ENCODE measurements around the gene RFT1. TPM values are rescaled to one million over a fixed set of nuclear protein-coding genes. Genes with fewer than 3 reads are reported as not detected.

RFT1 gene
- polyA plus RNA-seq, 3 donors, result 8.2 to 34.9 (median 25.6) TPM

DNA sequence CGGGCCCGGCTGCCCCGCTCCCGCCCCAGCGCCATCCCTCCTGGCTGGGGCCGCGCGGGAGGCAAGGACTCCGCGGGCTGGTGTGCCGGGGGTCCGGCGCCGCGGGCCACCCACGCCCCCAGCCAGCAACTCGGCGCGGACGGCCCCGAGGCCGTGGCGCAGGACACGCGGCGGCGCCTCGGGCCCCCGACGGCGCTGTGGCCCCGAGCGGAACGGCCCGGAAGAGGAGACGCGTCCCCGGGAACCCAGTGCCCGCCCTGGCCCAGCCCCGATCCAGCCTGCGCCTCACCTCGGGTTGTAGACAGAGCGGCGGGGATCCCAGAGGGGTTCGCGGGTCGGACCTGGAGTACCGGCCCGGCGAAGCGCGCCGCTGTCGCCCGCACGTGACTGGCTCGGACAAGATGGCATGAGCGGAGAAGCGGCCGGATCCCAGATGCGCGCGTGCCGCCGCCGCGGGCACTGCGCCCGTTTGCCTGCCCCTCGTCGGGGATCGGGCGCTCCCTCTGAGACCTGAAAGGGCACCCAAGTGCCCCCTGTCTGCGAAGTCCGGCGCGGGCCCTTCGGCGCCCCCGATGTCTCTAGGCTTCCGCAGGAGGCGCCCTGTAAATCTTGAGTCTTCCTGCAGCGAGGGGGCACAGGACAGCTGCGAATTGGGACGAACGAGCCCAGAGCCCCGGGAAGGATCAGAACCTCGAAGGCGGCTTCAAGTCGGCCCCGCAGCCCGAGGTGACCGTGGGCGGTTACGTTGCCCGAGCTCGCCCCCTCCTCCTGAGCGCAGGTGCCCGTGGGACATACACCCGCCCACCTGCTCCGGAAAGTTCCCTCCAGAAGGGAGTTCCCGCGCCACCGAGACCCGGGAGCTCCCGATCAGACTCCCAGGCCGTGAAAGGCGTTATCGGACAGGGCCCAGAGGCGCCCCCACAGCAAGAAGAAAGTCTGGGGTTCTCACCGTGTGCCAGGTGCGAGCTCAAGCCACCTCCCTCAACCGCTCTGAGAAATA is 83.8 kb downstream of the RFT1 start:
- Mint-ChIP-seq H3K27me3 (ENCODE audit: low read depth in 3 of 3) (peaks cover 30 to 56% (median 51%) of the 10 kb centered on the region in 3 donors), H3K36me3 (peaks cover 2 to 6% of the 10 kb centered on the region in 2 donors), H3K4me3 (peak overlapping the region; percentile 83 to 90), H3K4me1 (peaks cover 15% of the 10 kb centered on the region), H3K9me3 (peaks cover 0 to 6% (median 2%) of the 10 kb centered on the region in 7 donors), H3K27ac (no peak overlapping the region)
- Histone ChIP-seq H3K4me1 (ENCODE audit: control insufficient read depth in 1 of 2, insufficient read depth in 2 of 2, low read length in 2 of 2) (peaks cover 12 to 23% of the 10 kb centered on the region in 2 donors), H4K20me1 (ENCODE audit: insufficient read depth, low read length) (no peaks in the 10 kb centered on the region), H3K27me3 (ENCODE audit: control insufficient read depth in 2 of 2, insufficient read depth in 2 of 2, low read length in 2 of 2) (peaks cover 12 to 41% of the 10 kb centered on the region in 2 donors), H3K27ac (ENCODE audit: low read depth in 1 of 2, low read length in 2 of 2) (no peak overlapping the region), H3K4me2 (replicated peaks; ENCODE audit: extremely low read depth, low read length, poor library complexity, severe bottlenecking) (peak overlapping the region; percentile 80), H3K36me3 (replicated peaks in 1 of 2; ENCODE audit: control insufficient read depth in 1 of 2, insufficient read depth in 2 of 2, low read length in 2 of 2) (no peaks in the 10 kb centered on the region), H3K4me3 (replicated peaks in 1 of 3; ENCODE audit: low read depth in 2 of 3, low read length in 3 of 3) (peak overlapping the region; percentile 31 to 91 (median 89)), H3K9me3 (replicated peaks in 1 of 2; ENCODE audit: control insufficient read depth in 1 of 2, insufficient read depth in 1 of 2, low read length in 2 of 2) (no peaks in the 10 kb centered on the region), H3K79me2 (ENCODE audit: insufficient read depth, low read length) (peaks cover 22% of the 10 kb centered on the region), H3K9ac (ENCODE audit: insufficient read depth, low read length, poor library complexity, severe bottlenecking) (peak overlapping the region; percentile 60), H2AFZ (ENCODE audit: insufficient read depth, low read depth, low read length, poor library complexity, severe bottlenecking) (peak overlapping the region; percentile 82)
- peak; percentile 38 to 48 (median 45) for DNase-seq
- intact Hi-C loops (cut with micrococcal nuclease), result no loop called here
- TF ChIP-seq, protein P1, sequence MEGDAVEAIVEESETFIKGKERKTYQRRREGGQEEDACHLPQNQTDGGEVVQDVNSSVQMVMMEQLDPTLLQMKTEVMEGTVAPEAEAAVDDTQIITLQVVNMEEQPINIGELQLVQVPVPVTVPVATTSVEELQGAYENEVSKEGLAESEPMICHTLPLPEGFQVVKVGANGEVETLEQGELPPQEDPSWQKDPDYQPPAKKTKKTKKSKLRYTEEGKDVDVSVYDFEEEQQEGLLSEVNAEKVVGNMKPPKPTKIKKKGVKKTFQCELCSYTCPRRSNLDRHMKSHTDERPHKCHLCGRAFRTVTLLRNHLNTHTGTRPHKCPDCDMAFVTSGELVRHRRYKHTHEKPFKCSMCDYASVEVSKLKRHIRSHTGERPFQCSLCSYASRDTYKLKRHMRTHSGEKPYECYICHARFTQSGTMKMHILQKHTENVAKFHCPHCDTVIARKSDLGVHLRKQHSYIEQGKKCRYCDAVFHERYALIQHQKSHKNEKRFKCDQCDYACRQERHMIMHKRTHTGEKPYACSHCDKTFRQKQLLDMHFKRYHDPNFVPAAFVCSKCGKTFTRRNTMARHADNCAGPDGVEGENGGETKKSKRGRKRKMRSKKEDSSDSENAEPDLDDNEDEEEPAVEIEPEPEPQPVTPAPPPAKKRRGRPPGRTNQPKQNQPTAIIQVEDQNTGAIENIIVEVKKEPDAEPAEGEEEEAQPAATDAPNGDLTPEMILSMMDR (IDR thresholded peaks at IDR 0.05), result peak; percentile 36
- WGBS (ENCODE audit: insufficient coverage), result 4% methylated on average over 112 of the region's 113 CpGs

DNA sequence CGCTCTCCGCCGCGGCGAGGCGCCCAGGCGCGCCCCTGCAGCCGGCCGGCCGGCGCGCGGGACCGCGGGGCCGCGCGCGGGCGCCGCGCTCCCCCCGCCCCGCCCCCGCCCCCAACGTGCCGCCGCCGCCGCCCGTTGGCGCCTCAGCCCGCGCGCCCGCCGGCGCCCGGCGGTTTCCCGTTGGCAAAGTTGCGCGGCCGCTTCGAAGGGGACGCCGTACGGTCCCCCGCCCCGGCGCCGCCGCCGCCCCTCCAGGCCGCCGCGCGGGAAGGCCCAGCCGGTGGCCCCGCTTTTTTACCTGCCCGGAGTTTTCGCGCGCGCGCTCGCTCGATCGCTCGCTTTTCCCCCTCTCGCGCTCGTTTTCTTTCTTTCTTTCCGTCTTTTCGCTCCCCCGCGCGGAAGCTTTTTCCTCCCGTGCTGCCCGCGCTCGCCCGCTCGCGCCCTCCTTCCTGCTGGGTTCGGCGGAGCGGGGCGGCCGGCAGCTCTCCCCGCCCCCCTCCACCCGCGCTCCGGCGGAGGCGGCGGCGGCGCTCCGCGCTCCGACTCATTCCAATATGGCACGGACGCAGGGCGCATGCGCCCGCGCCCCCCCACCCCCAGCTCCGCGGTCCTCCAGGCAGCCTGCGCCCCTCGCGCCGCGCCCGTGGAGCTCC is 84.6 kb downstream of the RFT1 start, which contains the start of gene SFMBT1:
SFMBT1 (minus strand) TSS at position 556 of the 653 bp plus-strand sequence. CDS start 76,945 bp downstream, outside the sequence.
- peaks cover 28% of the 10 kb centered on the region for H3K79me2 ChIP-seq (ENCODE audit: insufficient read depth, low read length)
- peaks cover 15% of the 10 kb centered on the region for H3K4me1 Mint-ChIP-seq
- TF ChIP-seq, protein P1 (IDR thresholded peaks at IDR 0.05), result no peak
- H3K4me1 ChIP-seq (ENCODE audit: control insufficient read depth in 1 of 2, insufficient read depth in 2 of 2, low read length in 2 of 2), result peaks cover 12 to 23% of the 10 kb centered on the region in 2 donors
- peak within 1 kb of the TSS; percentile 91 for H3K4me2 ChIP-seq (replicated peaks; ENCODE audit: extremely low read depth, low read length, poor library complexity, severe bottlenecking)
- H3K9ac ChIP-seq (ENCODE audit: insufficient read depth, low read length, poor library complexity, severe bottlenecking), result peak within 1 kb of the TSS; percentile 70
- peak within 1 kb of the TSS; percentile 46 to 76 for H3K27ac ChIP-seq (ENCODE audit: low read depth in 1 of 2, low read length in 2 of 2)
- no peaks in the 10 kb centered on the region for H3K9me3 ChIP-seq (replicated peaks in 1 of 2; ENCODE audit: control insufficient read depth in 1 of 2, insufficient read depth in 1 of 2, low read length in 2 of 2)
- H3K9me3 Mint-ChIP-seq, result peaks cover 0 to 6% (median 2%) of the 10 kb centered on the region in 7 donors
- H3K27me3 Mint-ChIP-seq (ENCODE audit: low read depth in 3 of 3), result peaks cover 30 to 53% (median 51%) of the 10 kb centered on the region in 3 donors
- H3K27me3 ChIP-seq (ENCODE audit: control insufficient read depth in 2 of 2, insufficient read depth in 2 of 2, low read length in 2 of 2), result peaks cover 12 to 41% of the 10 kb centered on the region in 2 donors
- no peaks in the 10 kb centered on the region for H4K20me1 ChIP-seq (ENCODE audit: insufficient read depth, low read length)
- peak; percentile 58 to 64 (median 60) for DNase-seq
- peak within 1 kb of the TSS; percentile 92 for H2AFZ ChIP-seq (ENCODE audit: insufficient read depth, low read depth, low read length, poor library complexity, severe bottlenecking)
- intact Hi-C loops (cut with micrococcal nuclease), result no loop called here
- no peaks in the 10 kb centered on the region for H3K36me3 ChIP-seq (replicated peaks in 1 of 2; ENCODE audit: control insufficient read depth in 1 of 2, insufficient read depth in 2 of 2, low read length in 2 of 2)
- peak within 1 kb of the TSS; percentile 77 to 93 (median 91) for H3K4me3 ChIP-seq (replicated peaks in 1 of 3; ENCODE audit: low read depth in 2 of 3, low read length in 3 of 3)
- H3K36me3 Mint-ChIP-seq, result peaks cover 2 to 6% of the 10 kb centered on the region in 2 donors
- WGBS (ENCODE audit: insufficient coverage), result under 1% methylated on average over 99 of the region's 117 CpGs
- peak within 1 kb of the TSS in 6 of 7 donors; percentile 65 to 87 (median 82) for H3K27ac Mint-ChIP-seq
- H3K4me3 Mint-ChIP-seq, result peak within 1 kb of the TSS; percentile 93 to 97

Measured in CD14-positive monocyte (primary cell).